Smooth muscle cell (in vitro differentiated cells): ENCODE results near the gene SNN. TPM values are rescaled to one million over a fixed set of nuclear protein-coding genes. Genes with fewer than 3 reads are reported as not detected.

Experiments used
- DNase-seq: peaks from one replicate; lab custom pipeline; 2025; ENCODE audit not compliant: unreplicated experiment; lab: John Stamatoyannopoulos, UW
- H2AFZ ChIP-seq: fragments of 200-600 bp; sonication (generic); 2 replicates; pipeline ENCODE4 v1.6.0; 2016; ENCODE audit warnings: antibody characterized with exemption, low read depth, mild to moderate bottlenecking
- H3F3A ChIP-seq: fragments of 200-600 bp; sonication (generic); 2 replicates; pipeline ENCODE4 v1.6.0; 2017; ENCODE audit warnings: antibody characterized with exemption, low read depth
- H3K27ac ChIP-seq: fragments of 200-600 bp; sonication (generic); 2 replicates; pipeline ENCODE4 v1.5.1; 2016; ENCODE audit warnings: low read depth, mild to moderate bottlenecking
- H3K27me3 ChIP-seq: fragments of 200-600 bp; sonication (generic); 2 replicates; pipeline ENCODE4 v1.6.1; 2016; ENCODE audit warnings: low read depth, mild to moderate bottlenecking
- H3K36me3 ChIP-seq: fragments of 200-600 bp; sonication (generic); 2 replicates; pipeline ENCODE4 v1.5.1; 2016; ENCODE audit warnings: low read depth
- H3K4me1 ChIP-seq: fragments of 200-600 bp; sonication (generic); 2 replicates; pipeline ENCODE4 v1.5.1; 2016; ENCODE audit warnings: low read depth
- H3K4me2 ChIP-seq: fragments of 200-600 bp; sonication (generic); 2 replicates; pipeline ENCODE4 v1.6.0; 2016; ENCODE audit warnings: mild to moderate bottlenecking
- H3K4me3 ChIP-seq: fragments of 200-600 bp; sonication (generic); 2 replicates; pipeline ENCODE4 v1.5.1; 2016; ENCODE audit warnings: mild to moderate bottlenecking
- H3K79me2 ChIP-seq: fragments of 200-600 bp; sonication (generic); 2 replicates; pipeline ENCODE4 v1.6.0; 2016; ENCODE audit warnings: low read depth, mild to moderate bottlenecking
- H3K9ac ChIP-seq: fragments of 200-600 bp; sonication (generic); 2 replicates; pipeline ENCODE4 v1.6.0; 2016; ENCODE audit warnings: low read depth
- H3K9me3 ChIP-seq: fragments of 200-600 bp; sonication (generic); replicated peaks from 2 replicates; pipeline ENCODE4 v1.5.1; 2016; ENCODE audit warnings: low read depth
- H4K20me1 ChIP-seq: fragments of 200-600 bp; sonication (generic); 2 replicates; pipeline ENCODE4 v1.6.0; 2016; ENCODE audit warnings: low read depth
- CTCF ChIP-seq: fragments of 200-600 bp; sonication (generic); IDR thresholded peaks from 2 replicates; pipeline ENCODE4 v1.5.1; 2017; ENCODE audit warnings: borderline replicate concordance, mild to moderate bottlenecking, antibody characterized with exemption; ENCODE audit not compliant: insufficient read depth, poor library complexity, severe bottlenecking
- WGBS: methylation state at CpG from one replicate; pipeline ENCODE4 v1.1.7; 2016; ENCODE audit warnings: low lambda C conversion rate; 5-methylcytosine and 5-hydroxymethylcytosine counted together
- polyA plus RNA-seq: library from polyadenylated mRNA; unstranded; fragments of >200 nt; fragmentation: Nextera tagmentation; extraction: Ambion mirVana; gene quantifications from 2 replicates; pipeline ENCODE4 v1.2.1, GENCODE V29; 2016
- total RNA-seq: library from RNA; depleted of rRNA; stranded (reverse); fragments of >200 nt; gene quantifications from 2 replicates; pipeline ENCODE4 v1.2.3, GENCODE V29; 2014

SNN gene
- total RNA-seq (6.4 and 8.2 TPM in 2 replicates), polyA plus RNA-seq (10.1 and 10.9 TPM in 2 replicates)

GRCh38 chr16:11667824-11668622 is at the start of gene SNN:
SNN (plus strand) TSS chr16:11668455; CDS start chr16:11676060, 7,605 bp downstream.
- peak within 1 kb of the TSS; percentile 78 for H2AFZ ChIP-seq

GRCh38 chr16:11619327-11619851 is 48.9 kb upstream of the SNN start:
- Histone ChIP-seq H3K4me3 (no peak overlapping the region), H3K27me3 (no peaks in the 10 kb centered on the region), H3K36me3 (no peaks in the 10 kb centered on the region), H3K4me2 (no peak overlapping the region), H3F3A (no peaks in the 10 kb centered on the region), H3K9me3 (no peaks in the 10 kb centered on the region), H3K27ac (no peak overlapping the region), H4K20me1 (no peaks in the 10 kb centered on the region), H2AFZ (no peak overlapping the region), H3K9ac (no peak overlapping the region), H3K79me2 (no peaks in the 10 kb centered on the region), H3K4me1 (no peaks in the 10 kb centered on the region)
- no peak for DNase-seq
- 96% methylated on average over 2 of the region's 2 CpGs for WGBS
- TF ChIP-seq CTCF = no peak

More at GRCh38 chr16:11667824-11668622, at the start of gene SNN:
- no peaks in the 10 kb centered on the region for H3K27me3 ChIP-seq
- 20% methylated on average over 46 of the region's 93 CpGs for WGBS
- H3K27ac ChIP-seq = no peak within 1 kb of the TSS
- no peaks in the 10 kb centered on the region for H3F3A ChIP-seq
- H4K20me1 ChIP-seq = peaks cover 42% of the 10 kb centered on the region
- no peaks in the 10 kb centered on the region for H3K9me3 ChIP-seq
- peak within 1 kb of the TSS; percentile 80 for H3K4me3 ChIP-seq
- H3K4me2 ChIP-seq = peak within 1 kb of the TSS; percentile 95
- H3K4me1 ChIP-seq = peaks cover 11% of the 10 kb centered on the region
- TF ChIP-seq CTCF = no peak
- peak within 1 kb of the TSS; percentile 74 for H3K9ac ChIP-seq
- H3K79me2 ChIP-seq = peaks cover 15% of the 10 kb centered on the region
- DNase-seq = peak; percentile 45
- no peaks in the 10 kb centered on the region for H3K36me3 ChIP-seq

GRCh38 chr16:11620243-11621003 is 47.8 kb upstream of the SNN start:
- Histone ChIP-seq H2AFZ (no peak overlapping the region), H3K4me3 (no peak overlapping the region), H3K27ac (no peak overlapping the region), H3K4me1 (no peaks in the 10 kb centered on the region), H3K9me3 (no peaks in the 10 kb centered on the region), H3K27me3 (no peaks in the 10 kb centered on the region), H3F3A (no peaks in the 10 kb centered on the region), H3K36me3 (no peaks in the 10 kb centered on the region), H3K4me2 (no peak overlapping the region), H3K79me2 (no peaks in the 10 kb centered on the region), H3K9ac (no peak overlapping the region), H4K20me1 (no peaks in the 10 kb centered on the region)
- whole genome bisulfite sequencing = 96% methylated on average over 8 of the region's 8 CpGs
- DNase-seq = no peak
- TF ChIP-seq CTCF = no peak
